Ectodermal cell (in vitro differentiated cells): Measurements from ENCODE around the gene ZCWPW1.
"Not testable (repeated sequence)": the region's sequence is repeated elsewhere in the genome, so short reads cannot be mapped to it uniquely, and the experiment has no call there.

ENCODE experiments used
- H3K27ac ChIP-seq: 2 replicates; pipeline ENCODE4 v1.7.0; 2013; ENCODE audit warnings: mild to moderate bottlenecking, low read depth, low read length; ENCODE audit not compliant: insufficient read depth, poor library complexity, severe bottlenecking
- H3K27me3 ChIP-seq: 2 replicates; pipeline ENCODE4 v1.7.0; 2013; ENCODE audit warnings: mild to moderate bottlenecking, low read length; ENCODE audit not compliant: insufficient read depth, control insufficient read depth, poor library complexity, severe bottlenecking
- H3K36me3 ChIP-seq: one replicate; pipeline ENCODE4 v1.7.0; 2013; ENCODE audit warnings: low read length; ENCODE audit not compliant: control insufficient read depth, insufficient read depth
- H3K4me1 ChIP-seq: one replicate; pipeline ENCODE4 v1.7.0; 2013; ENCODE audit warnings: low read length; ENCODE audit not compliant: control insufficient read depth, insufficient read depth
- H3K4me3 ChIP-seq: 2 replicates; pipeline ENCODE4 v1.7.0; 2013; ENCODE audit warnings: low read depth, low read length, control low read depth; ENCODE audit not compliant: insufficient read depth
- H3K9me3 ChIP-seq: 2 replicates; pipeline ENCODE4 v1.7.0; 2013; ENCODE audit warnings: mild to moderate bottlenecking, low read length, moderate library complexity; ENCODE audit not compliant: control insufficient read depth
- WGBS, 2 experiments: methylation state at CpG; one replicate each; pipeline ENCODE4 v1.1.7; 2013; ENCODE audit warnings: missing lambda C conversion rate in 2 of 2; 5-methylcytosine and 5-hydroxymethylcytosine counted together

ZCWPW1 gene

GRCh38 chr7:100455206-100455605 lies 26.7 kb upstream of the ZCWPW1 start:
- Histone ChIP-seq H3K27me3 (no peaks in the 10 kb centered on the region), H3K9me3 (no peaks in the 10 kb centered on the region), H3K4me3 (no peak overlapping the region), H3K4me1 (no peaks in the 10 kb centered on the region), H3K36me3 (no peaks in the 10 kb centered on the region), H3K27ac (no peak overlapping the region)
- 78 to 97% methylated on average over 3 of the region's 3 CpGs for WGBS, 2 experiments

- H3K4me1 ChIP-seq, H3K36me3 ChIP-seq, H3K27me3 ChIP-seq, H3K27ac ChIP-seq, H3K9me3 ChIP-seq, H3K4me3 ChIP-seq: not testable (repeated sequence)
- 93% methylated on average over 8 of the region's 8 CpGs for WGBS, 2 experiments
Measured at GRCh38 chr7:100453854-100454253, 25.4 kb upstream of the ZCWPW1 start.

- no peaks in the 10 kb centered on the region for H3K9me3 ChIP-seq
Measured at GRCh38 chr7:100452513-100452912, 24.0 kb upstream of the ZCWPW1 start.

GRCh38 chr7:100449190-100449795 lies 20.8 kb upstream of the ZCWPW1 start:
- Histone ChIP-seq H3K27ac (no peak overlapping the region), H3K27me3 (no peaks in the 10 kb centered on the region), H3K4me3 (no peak overlapping the region), H3K4me1 (peaks cover 3% of the 10 kb centered on the region), H3K36me3 (no peaks in the 10 kb centered on the region), H3K9me3 (no peaks in the 10 kb centered on the region)
- WGBS, 2 experiments, result 91 to 94% methylated on average over 13 of the region's 13 CpGs

More at GRCh38 chr7:100452513-100452912, 24.0 kb upstream of the ZCWPW1 start:
- Histone ChIP-seq H3K27ac (no peak overlapping the region), H3K36me3 (no peaks in the 10 kb centered on the region), H3K4me3 (no peak overlapping the region), H3K27me3 (no peaks in the 10 kb centered on the region), H3K4me1 (no peaks in the 10 kb centered on the region)
- 94 to 95% methylated on average over 3 of the region's 3 CpGs for WGBS, 2 experiments

- not testable (repeated sequence) for H3K27ac ChIP-seq, H3K27me3 ChIP-seq, H3K36me3 ChIP-seq, H3K4me1 ChIP-seq, H3K9me3 ChIP-seq, H3K4me3 ChIP-seq
- 80 to 89% methylated on average over 8 of the region's 8 CpGs for WGBS, 2 experiments
Measured at GRCh38 chr7:100447363-100447762, 18.9 kb upstream of the ZCWPW1 start.

GRCh38 chr7:100446040-100446439 lies 17.5 kb upstream of the ZCWPW1 start:
- no peaks in the 10 kb centered on the region for H3K36me3 ChIP-seq
- H3K27ac ChIP-seq, result no peak overlapping the region
- H3K27me3 ChIP-seq, result no peaks in the 10 kb centered on the region
- 90 to 92% methylated on average over 2 of the region's 2 CpGs for WGBS, 2 experiments
- H3K9me3 ChIP-seq, result no peaks in the 10 kb centered on the region
- H3K4me3 ChIP-seq, result no peak overlapping the region
- H3K4me1 ChIP-seq, result peaks cover 3% of the 10 kb centered on the region

- WGBS, 2 experiments, result 66 to 70% methylated on average over 14 of the region's 14 CpGs
- H3K27me3 ChIP-seq, result no peaks in the 10 kb centered on the region
- H3K27ac ChIP-seq, result no peak overlapping the region
- H3K9me3 ChIP-seq, result no peaks in the 10 kb centered on the region
- no peaks in the 10 kb centered on the region for H3K36me3 ChIP-seq
- no peak overlapping the region for H3K4me3 ChIP-seq
- H3K4me1 ChIP-seq, result peaks cover 3% of the 10 kb centered on the region
Measured at GRCh38 chr7:100444311-100445278, 16.1 kb upstream of the ZCWPW1 start.

GRCh38 chr7:100443096-100443840 lies 14.8 kb upstream of the ZCWPW1 start:
- Histone ChIP-seq H3K9me3 (no peaks in the 10 kb centered on the region), H3K4me3 (no peak overlapping the region)
- 92 to 94% methylated on average over 9 of the region's 9 CpGs for WGBS, 2 experiments

GRCh38 chr7:100441641-100442535 lies 13.4 kb upstream of the ZCWPW1 start:
- WGBS, 2 experiments, result 90 to 94% methylated on average over 11 of the region's 11 CpGs
- Histone ChIP-seq H3K27ac (no peak overlapping the region), H3K4me1 (peaks cover 3% of the 10 kb centered on the region), H3K27me3 (no peaks in the 10 kb centered on the region), H3K9me3 (no peaks in the 10 kb centered on the region), H3K36me3 (no peaks in the 10 kb centered on the region), H3K4me3 (no peak overlapping the region)

More at GRCh38 chr7:100443096-100443840, 14.8 kb upstream of the ZCWPW1 start:
- no peaks in the 10 kb centered on the region for H3K27me3 ChIP-seq
- H3K27ac ChIP-seq, result no peak overlapping the region
- no peaks in the 10 kb centered on the region for H3K36me3 ChIP-seq
- H3K4me1 ChIP-seq, result peaks cover 3% of the 10 kb centered on the region
